ENCODE results near the gene TRANK1.

Gene TRANK1

DNA sequence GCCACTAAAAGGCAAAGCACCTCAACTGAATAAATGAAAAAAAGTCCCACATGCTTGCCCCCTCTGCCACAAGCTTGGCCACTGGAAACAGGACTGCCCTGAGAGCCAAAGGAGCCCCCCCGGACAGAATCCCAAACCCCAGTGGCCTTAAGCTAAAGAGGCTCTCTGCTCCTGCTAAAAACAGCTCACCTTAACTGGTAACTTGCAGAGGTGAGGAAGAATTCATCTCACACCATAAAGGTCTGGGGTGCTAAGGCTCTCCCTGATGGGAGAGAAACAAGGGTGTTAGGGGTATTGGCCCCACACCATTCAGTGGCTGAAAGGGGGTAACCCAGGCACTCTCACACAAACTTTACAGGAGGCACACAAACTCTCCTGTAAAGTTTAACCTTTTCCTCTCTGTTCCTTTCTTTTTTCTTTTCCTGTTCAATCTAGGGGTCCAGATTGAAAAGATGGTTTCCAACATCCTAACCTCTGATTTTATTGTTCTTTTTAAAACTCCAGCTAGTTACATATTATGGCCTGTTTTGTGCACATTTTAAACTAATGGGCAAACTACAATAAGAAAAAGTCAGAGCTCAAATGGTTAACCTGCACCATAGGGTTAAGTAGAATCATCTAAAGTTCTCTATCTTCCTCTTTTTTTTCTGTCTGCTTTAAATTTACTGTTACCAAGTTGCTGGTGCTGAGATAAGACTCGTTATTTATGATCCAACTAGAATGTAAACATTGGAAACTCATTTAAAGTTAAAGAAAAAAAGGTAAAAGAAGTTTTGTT, 19.9 kb downstream of the TRANK1 start:
- TF ChIP-seq CTCF (conservative IDR thresholded peaks at IDR 0.05): no peak
- no peak overlapping the region for H3K27ac ChIP-seq

- no peak for TF ChIP-seq CTCF (conservative IDR thresholded peaks at IDR 0.05)
- H3K27ac ChIP-seq: peak overlapping the region; percentile 82
Observed at GRCh38 chr3:36923981-36924743, 20.7 kb downstream of the TRANK1 start.

- H3K27ac ChIP-seq: peak overlapping the region; percentile 82
- TF ChIP-seq CTCF (conservative IDR thresholded peaks at IDR 0.05): peak; percentile 50
Observed at GRCh38 chr3:36923523-36923943, 21.3 kb downstream of the TRANK1 start.

DNA sequence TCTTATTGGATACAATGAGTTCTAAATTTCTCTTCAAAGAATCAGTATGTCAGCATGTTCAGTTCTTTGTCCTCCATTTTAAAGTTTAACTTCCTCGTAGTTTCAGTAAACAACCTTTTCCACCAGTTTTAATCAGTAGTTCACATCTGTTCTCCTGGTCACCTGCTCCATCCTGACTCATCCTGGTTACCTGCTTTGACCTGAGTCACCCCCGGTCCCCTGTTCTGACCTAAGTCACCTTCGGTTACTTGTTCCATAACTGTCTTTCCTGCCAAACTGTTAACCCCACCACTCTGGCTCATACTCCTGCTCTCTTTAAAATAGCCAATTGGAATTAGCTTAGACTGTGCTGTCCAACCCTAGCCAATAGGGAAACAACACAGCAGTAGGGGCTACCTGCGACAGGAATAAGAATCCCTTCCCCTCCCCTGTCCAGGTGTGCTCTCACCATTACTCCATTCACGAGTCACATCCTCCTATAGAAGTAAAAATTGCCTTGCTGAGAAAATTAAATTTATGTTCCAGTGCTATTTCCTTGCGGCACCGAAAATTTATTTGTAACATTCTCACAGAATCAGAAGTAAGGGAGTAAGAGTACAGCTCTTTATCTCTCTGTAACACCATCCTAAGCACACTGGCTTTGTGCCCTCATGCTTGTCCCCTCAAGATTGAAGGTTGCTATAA, 23.8 kb downstream of the TRANK1 start:
- H3K27ac ChIP-seq: no peak overlapping the region
- TF ChIP-seq CTCF (conservative IDR thresholded peaks at IDR 0.05): no peak

- no peak for TF ChIP-seq CTCF (conservative IDR thresholded peaks at IDR 0.05)
- H3K27ac ChIP-seq: no peak overlapping the region
Observed at GRCh38 chr3:36919439-36920160, 25.3 kb downstream of the TRANK1 start.

GRCh38 chr3:36918050-36918449, 26.8 kb downstream of the TRANK1 start:
- TF ChIP-seq CTCF (conservative IDR thresholded peaks at IDR 0.05): no peak
- no peak overlapping the region for H3K27ac ChIP-seq

Data from VCaP (cell line).